Transverse colon (tissue), 4 donors: ENCODE results near the gene TMEM178B. TPM values are rescaled to one million over a fixed set of nuclear protein-coding genes. Genes with fewer than 3 reads are reported as not detected.

Source experiments
- DNase-seq: peaks from one replicate; pipeline ENCODE4 v3.0.0-alpha.2; 2019
- H3K27ac ChIP-seq, 4 donors: fragments of 200-600 bp; sonication (generic); 2 replicates each; pipeline ENCODE4 v1.5.1; 2016 to 2018; ENCODE audit warnings: inconsistent platforms in 4 of 4
- H3K27me3 ChIP-seq: fragments of 200-600 bp; sonication (generic); 2 replicates; pipeline ENCODE4 v1.5.1; 2017; ENCODE audit warnings: inconsistent platforms
- H3K36me3 ChIP-seq, 4 donors: fragments of 200-600 bp; sonication (generic); 2 replicates each; pipeline ENCODE4 v1.5.1; 2017 to 2019; ENCODE audit warnings: inconsistent platforms in 4 of 4
- H3K4me1 ChIP-seq, 4 donors: fragments of 200-600 bp; sonication (generic); 2 replicates each; pipeline ENCODE4 v1.5.1; 2017 to 2020; ENCODE audit warnings: inconsistent platforms in 4 of 4
- H3K4me3 ChIP-seq, 4 donors: fragments of 200-600 bp; sonication (generic); 1 replicate in 1 of 4; 2 replicates in 3 of 4; pipeline versions ENCODE4 v1.5.1 to v1.6.1; 2017 to 2019; ENCODE audit warnings: inconsistent platforms in 4 of 4
- H3K9me3 ChIP-seq, 2 donors: fragments of 200-600 bp; sonication (generic); 2 replicates each; pipeline ENCODE4 v1.5.1; 2017 to 2019; ENCODE audit warnings: inconsistent platforms in 2 of 2
- EP300 ChIP-seq: sonication (generic); formaldehyde crosslinking; IDR thresholded peaks from one replicate; pipeline ENCODE4 v1.6.1; 2017; ENCODE audit warnings: antibody characterized with exemption, low read depth
- POLR2A ChIP-seq: fragments of 450-650 bp; IDR thresholded peaks from one replicate; pipeline ENCODE4 v1.6.1; 2016; ENCODE audit warnings: antibody characterized with exemption, mild to moderate bottlenecking, moderate library complexity
- POLR2AphosphoS5 ChIP-seq, 3 donors: sonication (generic); formaldehyde crosslinking; IDR thresholded peaks; one replicate each; pipeline ENCODE4 v1.6.1; 2016; ENCODE audit warnings: antibody characterized with exemption in 3 of 3
- WGBS, 2 donors: methylation state at CpG; one replicate each; pipeline ENCODE4 v1.1.5; 2018; ENCODE audit warnings: low coverage in 1 of 2; 5-methylcytosine and 5-hydroxymethylcytosine counted together
- in situ Hi-C, 4 donors: fragments of 200-750 bp; cut with MboI; loops; one replicate each; pipeline versions ENCODE4 v1.15.0 to v1.15.1; 2017; ENCODE audit warnings: low sequenced_read_pairs in 3 of 4, low pct_ligation_motif_present in 1 of 4, low pct_unique_long_range_greater_than_20kb in 1 of 4
- intact Hi-C: fragments of 100-400 bp; cut with DNase I; formaldehyde crosslinking; loops from one replicate; pipeline ENCODE4 v1.15.1; 2023; ENCODE audit warnings: low total_unique reads
- total RNA-seq, 4 donors: library from RNA; depleted of rRNA; stranded (reverse); fragments of >200 nt; gene quantifications; one replicate each; pipeline ENCODE4 v1.1.0, GENCODE V29; 2016
- TF ChIP-seq, protein P1 (sequence below), 5 experiments: fragments of 200-600 bp in 3 of 5; fragments of 450-650 bp in 2 of 5; sonication (generic) in 3 of 5; IDR thresholded peaks; 1 replicate in 2 of 5; 2 replicates in 3 of 5; pipeline ENCODE4 v1.5.1; 2016 to 2017; ENCODE audit warnings: antibody characterized with exemption in 5 of 5, inconsistent platforms in 3 of 5, mild to moderate bottlenecking in 2 of 5, moderate library complexity in 1 of 5

Gene TMEM178B
- total RNA-seq, 4 donors from 2014 or later = 0.32 to 0.82 (median 0.39) TPM

DNA sequence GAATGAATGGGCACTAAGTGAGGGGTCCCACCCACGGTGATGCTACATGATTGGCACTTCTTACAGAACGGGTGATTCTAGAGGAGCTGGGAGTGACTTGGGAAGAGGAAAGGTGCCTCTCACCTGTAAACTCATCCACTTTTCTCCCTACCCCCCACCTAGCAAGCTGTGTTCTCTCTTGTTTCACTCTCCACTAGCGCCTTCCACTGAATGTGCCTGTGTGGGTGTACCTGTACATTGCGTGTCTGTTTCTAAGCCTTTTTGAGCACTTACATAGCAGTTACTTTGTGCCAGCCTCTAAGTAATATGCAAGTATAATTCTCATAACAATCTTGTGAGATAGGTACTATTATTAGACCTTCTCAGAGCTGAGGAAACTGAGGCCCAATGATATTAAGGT lies 343.6 kb downstream of the TMEM178B start:
- Histone ChIP-seq H3K27me3 (no peaks in the 10 kb centered on the region), H3K9me3 (no peaks in the 10 kb centered on the region), H3K36me3 (no peaks in the 10 kb centered on the region), H3K4me3 (no peak overlapping the region), H3K4me1 (no peaks in the 10 kb centered on the region), H3K27ac (no peak overlapping the region)
- in situ Hi-C loops (no loop called here), intact Hi-C loops (no loop called here)
- DNase-seq = no peak
- WGBS, 2 donors = 81 to 85% methylated on average over 4 of the region's 4 CpGs
- no peak for TF ChIP-seq POLR2A
- TF ChIP-seq, protein P1, sequence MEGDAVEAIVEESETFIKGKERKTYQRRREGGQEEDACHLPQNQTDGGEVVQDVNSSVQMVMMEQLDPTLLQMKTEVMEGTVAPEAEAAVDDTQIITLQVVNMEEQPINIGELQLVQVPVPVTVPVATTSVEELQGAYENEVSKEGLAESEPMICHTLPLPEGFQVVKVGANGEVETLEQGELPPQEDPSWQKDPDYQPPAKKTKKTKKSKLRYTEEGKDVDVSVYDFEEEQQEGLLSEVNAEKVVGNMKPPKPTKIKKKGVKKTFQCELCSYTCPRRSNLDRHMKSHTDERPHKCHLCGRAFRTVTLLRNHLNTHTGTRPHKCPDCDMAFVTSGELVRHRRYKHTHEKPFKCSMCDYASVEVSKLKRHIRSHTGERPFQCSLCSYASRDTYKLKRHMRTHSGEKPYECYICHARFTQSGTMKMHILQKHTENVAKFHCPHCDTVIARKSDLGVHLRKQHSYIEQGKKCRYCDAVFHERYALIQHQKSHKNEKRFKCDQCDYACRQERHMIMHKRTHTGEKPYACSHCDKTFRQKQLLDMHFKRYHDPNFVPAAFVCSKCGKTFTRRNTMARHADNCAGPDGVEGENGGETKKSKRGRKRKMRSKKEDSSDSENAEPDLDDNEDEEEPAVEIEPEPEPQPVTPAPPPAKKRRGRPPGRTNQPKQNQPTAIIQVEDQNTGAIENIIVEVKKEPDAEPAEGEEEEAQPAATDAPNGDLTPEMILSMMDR (IDR thresholded peaks at IDR 0.05) = no peak
- no peak for TF ChIP-seq EP300
- no peak for TF ChIP-seq POLR2AphosphoS5 (IDR thresholded peaks at IDR 0.05)

DNA sequence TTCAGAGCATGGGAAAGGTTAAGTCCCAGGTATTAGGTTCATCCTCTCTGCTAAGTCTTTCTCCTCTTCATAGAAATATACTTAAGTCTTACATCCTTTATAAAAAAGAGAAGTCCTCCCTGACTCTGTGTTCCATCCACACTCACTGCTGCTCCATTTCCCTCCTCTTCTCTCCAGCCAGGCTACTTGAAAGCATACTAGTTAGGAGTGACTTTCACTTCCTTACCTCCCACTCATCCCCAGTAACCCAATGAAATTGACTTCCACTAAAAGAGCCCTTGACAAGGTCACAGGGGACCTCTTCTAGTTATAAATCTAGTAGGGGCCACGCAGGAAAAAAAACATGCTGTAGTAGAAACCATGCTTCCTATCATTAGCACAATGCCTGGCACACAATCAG lies 344.2 kb downstream of the TMEM178B start:
- Histone ChIP-seq H3K27me3 (no peaks in the 10 kb centered on the region), H3K36me3 (no peaks in the 10 kb centered on the region), H3K4me1 (no peaks in the 10 kb centered on the region), H3K27ac (no peak overlapping the region), H3K9me3 (no peaks in the 10 kb centered on the region), H3K4me3 (no peak overlapping the region)
- intact Hi-C loops = no loop called here
- in situ Hi-C loops = no loop called here
- TF ChIP-seq POLR2A (no peak), POLR2AphosphoS5 (IDR thresholded peaks at IDR 0.05) (no peak), EP300 (no peak)
- TF ChIP-seq, protein P1 (IDR thresholded peaks at IDR 0.05) = no peak
- WGBS, 2 donors = 69 to 86% methylated on average over 1 of the region's 1 CpG
- no peak for DNase-seq

DNA sequence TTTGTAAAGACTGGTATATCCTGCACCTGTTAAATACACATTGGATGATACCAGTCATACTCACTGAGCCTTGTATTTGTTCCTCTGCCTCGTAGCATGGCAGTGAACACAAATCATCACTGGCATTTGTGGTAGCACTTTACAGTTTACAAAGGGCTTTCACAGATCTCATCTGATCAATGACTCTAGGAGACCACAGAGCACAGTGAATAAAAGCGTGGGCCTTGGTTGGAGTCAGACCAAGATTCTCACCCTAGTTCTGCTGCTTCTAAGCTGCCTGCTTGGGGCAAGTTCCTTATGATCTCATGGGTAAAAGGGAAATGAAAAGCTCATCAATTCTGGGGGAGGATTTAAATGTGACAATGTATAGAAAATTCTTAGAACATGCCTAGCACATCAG lies 347.4 kb downstream of the TMEM178B start:
- 60 to 83% methylated on average over 1 to 2 of the region's 2 CpGs for WGBS, 2 donors
- Histone ChIP-seq H3K27ac (no peak overlapping the region), H3K9me3 (peaks cover 0 to 2% of the 10 kb centered on the region in 2 donors), H3K4me3 (no peak overlapping the region), H3K36me3 (no peaks in the 10 kb centered on the region), H3K4me1 (no peaks in the 10 kb centered on the region), H3K27me3 (no peaks in the 10 kb centered on the region)
- DNase-seq = no peak
- TF ChIP-seq POLR2A (no peak), EP300 (no peak), POLR2AphosphoS5 (IDR thresholded peaks at IDR 0.05) (no peak)
- intact Hi-C loops = no loop called here
- in situ Hi-C loops = no loop called here

DNA sequence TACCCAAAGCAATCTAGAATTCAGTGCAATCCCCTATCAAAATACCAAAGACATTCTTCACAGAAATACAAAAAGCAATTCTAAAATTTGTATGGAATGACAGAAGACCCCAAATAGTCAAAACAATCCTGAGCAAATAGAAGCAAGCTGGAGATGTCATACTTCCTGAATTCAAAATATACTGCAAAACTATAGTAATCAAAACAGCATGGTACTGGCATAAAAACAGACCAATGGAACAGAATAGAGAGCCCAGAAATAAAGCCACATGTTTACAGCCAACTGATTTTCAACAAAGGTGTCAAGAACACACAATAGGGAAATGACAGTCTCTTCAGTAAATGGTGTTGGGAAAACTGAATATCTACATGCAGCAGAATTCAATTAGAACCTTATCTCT lies 353.3 kb downstream of the TMEM178B start:
- Histone ChIP-seq H3K4me1 (no peaks in the 10 kb centered on the region), H3K27ac (no peak overlapping the region), H3K9me3 (peaks cover 2 to 7% of the 10 kb centered on the region in 2 donors), H3K27me3 (no peaks in the 10 kb centered on the region), H3K4me3 (no peak overlapping the region), H3K36me3 (no peaks in the 10 kb centered on the region)
- TF ChIP-seq EP300 = no peak
- TF ChIP-seq POLR2AphosphoS5 (IDR thresholded peaks at IDR 0.05) = no peak
- no peak for TF ChIP-seq POLR2A
- TF ChIP-seq, protein P1 (IDR thresholded peaks at IDR 0.05) = no peak
- in situ Hi-C loops = no loop called here
- intact Hi-C loops = no loop called here
- no peak for DNase-seq

DNA sequence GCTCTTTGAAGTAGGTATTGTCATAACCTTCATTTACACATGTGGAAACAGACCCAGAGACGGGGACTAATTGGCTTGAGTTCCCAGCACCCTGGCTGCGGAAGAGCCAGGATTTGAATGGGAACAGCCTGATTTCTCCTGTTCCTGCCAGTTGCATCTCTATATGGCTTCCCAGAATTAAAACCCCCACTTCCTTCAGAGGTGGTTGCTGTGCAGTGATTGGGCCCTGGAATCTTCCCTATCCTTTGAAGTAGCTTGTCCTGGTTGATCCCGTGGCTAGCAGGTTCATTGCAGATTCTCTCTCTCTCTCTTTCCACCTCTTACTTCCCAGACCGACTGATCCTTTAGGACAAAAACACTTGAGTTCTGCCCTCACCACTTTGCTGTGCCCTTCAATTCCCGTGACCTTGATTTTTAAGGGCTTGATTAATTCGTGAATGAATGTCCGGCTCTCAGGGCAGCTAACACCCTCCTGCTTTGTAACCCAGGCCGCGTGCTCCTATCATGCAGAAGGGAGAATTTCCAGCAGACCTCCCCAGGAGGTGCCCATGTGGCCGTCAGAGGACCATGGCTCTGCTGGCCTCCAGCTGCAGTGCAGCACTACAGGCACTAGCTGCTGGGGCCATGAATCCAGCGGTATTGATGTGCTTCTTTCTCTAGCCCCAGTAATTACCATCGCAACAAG lies 356.7 kb downstream of the TMEM178B start:
- Histone ChIP-seq H3K4me1 (no peaks in the 10 kb centered on the region), H3K27ac (no peak overlapping the region), H3K9me3 (peaks cover 2 to 7% of the 10 kb centered on the region in 2 donors), H3K36me3 (no peaks in the 10 kb centered on the region), H3K27me3 (no peaks in the 10 kb centered on the region), H3K4me3 (no peak overlapping the region)
- in situ Hi-C loops (no loop called here), intact Hi-C loops (no loop called here)
- TF ChIP-seq POLR2AphosphoS5 (IDR thresholded peaks at IDR 0.05) (no peak), EP300 (no peak), POLR2A (no peak)
- TF ChIP-seq, protein P1 (IDR thresholded peaks at IDR 0.05) = no peak
- no peak for DNase-seq
- WGBS, 2 donors = 28 to 43% methylated on average over 6 to 12 of the region's 12 CpGs
